Activated B cell treated with CpG ODN at 0.5 μM for 24 hours (primary cell): Measurements from ENCODE around the gene SELE. TPM values are rescaled to one million over a fixed set of nuclear protein-coding genes. Genes with fewer than 3 reads are reported as not detected.

Experiments
- ATAC-seq: fragments of 200-7000 bp; cut with Tn5 transposase; one replicate; pipeline ENCODE4 v1.10.0; 2021; ENCODE audit warnings: low read depth, mild to moderate bottlenecking, moderate library complexity
- CTCF ChIA-PET: fragments of 350-600 bp; sonication (Branson Sonifier 250); formaldehyde crosslinking; loops from one replicate; lab custom pipeline; 2021; ENCODE audit warnings: antibody characterized with exemption; lab: Charles Lee
- POLR2A ChIA-PET: fragments of 350-600 bp; sonication (Branson Sonifier 250); formaldehyde crosslinking; loops from one replicate; lab custom pipeline; 2021; ENCODE audit warnings: antibody characterized with exemption; lab: Charles Lee
- DNase-seq: peaks from one replicate; pipeline ENCODE4 v3.0.0; 2022
- H3K27ac Mint-ChIP-seq: one replicate; pipeline ENCODE4 v1.8.0; 2020; ENCODE audit warnings: mixed read lengths
- H3K27me3 Mint-ChIP-seq: one replicate; pipeline ENCODE4 v1.8.0; 2021; ENCODE audit warnings: mixed read lengths
- H3K36me3 Mint-ChIP-seq: one replicate; pipeline ENCODE4 v1.8.0; 2021; ENCODE audit warnings: low read depth, mixed read lengths
- H3K4me1 Mint-ChIP-seq: one replicate; pipeline ENCODE4 v1.8.0; 2021; ENCODE audit warnings: mixed read lengths
- H3K4me3 Mint-ChIP-seq: one replicate; pipeline ENCODE4 v1.8.0; 2020; ENCODE audit warnings: mild to moderate bottlenecking, mixed read lengths
- H3K9me3 Mint-ChIP-seq: one replicate; pipeline ENCODE4 v1.8.0; 2020; ENCODE audit warnings: mixed read lengths
- intact Hi-C: fragments of 100-400 bp; cut with micrococcal nuclease; formaldehyde crosslinking; loops from one replicate; pipeline ENCODE4 v1.15.1; 2024
- total RNA-seq: library from RNA; stranded (reverse); gene quantifications from 2 replicates; pipeline ENCODE4 v1.2.3, GENCODE V29; 2022
- TF ChIP-seq, protein P1 (sequence below): fragments of 200-600 bp; IDR thresholded peaks from one replicate; pipeline ENCODE4 v1.8.0; 2022; ENCODE audit warnings: antibody characterized with exemption, mild to moderate bottlenecking

Gene SELE
- total RNA-seq, 1 donor from 2014 or later: not detected

GRCh38 chr1:169739980-169740379 lies 6.1 kb upstream of the SELE start:
- H3K9me3 Mint-ChIP-seq: no peaks in the 10 kb centered on the region
- TF ChIP-seq, protein P1, sequence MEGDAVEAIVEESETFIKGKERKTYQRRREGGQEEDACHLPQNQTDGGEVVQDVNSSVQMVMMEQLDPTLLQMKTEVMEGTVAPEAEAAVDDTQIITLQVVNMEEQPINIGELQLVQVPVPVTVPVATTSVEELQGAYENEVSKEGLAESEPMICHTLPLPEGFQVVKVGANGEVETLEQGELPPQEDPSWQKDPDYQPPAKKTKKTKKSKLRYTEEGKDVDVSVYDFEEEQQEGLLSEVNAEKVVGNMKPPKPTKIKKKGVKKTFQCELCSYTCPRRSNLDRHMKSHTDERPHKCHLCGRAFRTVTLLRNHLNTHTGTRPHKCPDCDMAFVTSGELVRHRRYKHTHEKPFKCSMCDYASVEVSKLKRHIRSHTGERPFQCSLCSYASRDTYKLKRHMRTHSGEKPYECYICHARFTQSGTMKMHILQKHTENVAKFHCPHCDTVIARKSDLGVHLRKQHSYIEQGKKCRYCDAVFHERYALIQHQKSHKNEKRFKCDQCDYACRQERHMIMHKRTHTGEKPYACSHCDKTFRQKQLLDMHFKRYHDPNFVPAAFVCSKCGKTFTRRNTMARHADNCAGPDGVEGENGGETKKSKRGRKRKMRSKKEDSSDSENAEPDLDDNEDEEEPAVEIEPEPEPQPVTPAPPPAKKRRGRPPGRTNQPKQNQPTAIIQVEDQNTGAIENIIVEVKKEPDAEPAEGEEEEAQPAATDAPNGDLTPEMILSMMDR: no peak
- DNase-seq (no peak), ATAC-seq (no peak)
- no peak overlapping the region for H3K27ac Mint-ChIP-seq
- POLR2A ChIA-PET: no interaction called here
- no peaks in the 10 kb centered on the region for H3K4me1 Mint-ChIP-seq
- peaks cover 14% of the 10 kb centered on the region for H3K27me3 Mint-ChIP-seq
- intact Hi-C loops: no loop called here
- no peak overlapping the region for H3K4me3 Mint-ChIP-seq
- H3K36me3 Mint-ChIP-seq: no peaks in the 10 kb centered on the region
- CTCF ChIA-PET: interaction anchor here (1.4 kb wide), 1 partner anchor 13 kb away, joined by 3 read pairs; no protein-coding TSS in a partner anchor

DNA sequence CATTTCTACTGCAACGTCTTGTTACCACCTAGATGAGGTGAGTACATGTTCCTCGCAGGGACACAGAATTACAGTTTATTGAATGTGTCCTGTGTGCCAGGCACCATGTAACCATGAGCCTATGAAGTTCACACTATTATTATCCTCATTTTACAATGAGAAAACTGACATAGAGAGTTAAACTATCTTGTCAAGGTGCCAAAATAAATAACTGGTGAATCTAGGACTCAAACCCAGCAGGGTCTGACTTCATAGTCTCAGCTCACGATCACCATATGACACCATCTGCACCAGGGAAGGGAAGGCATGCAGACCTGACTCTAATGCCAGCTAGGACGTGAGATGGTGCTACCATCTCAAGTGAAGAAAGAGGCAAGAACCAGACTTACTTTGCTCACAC lies 2.4 kb downstream of the SELE start:
- ATAC-seq (no peak), DNase-seq (no peak)
- CTCF ChIA-PET: no interaction called here
- Mint-ChIP-seq H3K27me3 (peaks cover 18% of the 10 kb centered on the region), H3K9me3 (no peaks in the 10 kb centered on the region), H3K4me3 (no peak overlapping the region), H3K27ac (no peak overlapping the region), H3K36me3 (no peaks in the 10 kb centered on the region), H3K4me1 (no peaks in the 10 kb centered on the region)
- TF ChIP-seq, protein P1: no peak
- POLR2A ChIA-PET: no interaction called here
- intact Hi-C loops: no loop called here

DNA sequence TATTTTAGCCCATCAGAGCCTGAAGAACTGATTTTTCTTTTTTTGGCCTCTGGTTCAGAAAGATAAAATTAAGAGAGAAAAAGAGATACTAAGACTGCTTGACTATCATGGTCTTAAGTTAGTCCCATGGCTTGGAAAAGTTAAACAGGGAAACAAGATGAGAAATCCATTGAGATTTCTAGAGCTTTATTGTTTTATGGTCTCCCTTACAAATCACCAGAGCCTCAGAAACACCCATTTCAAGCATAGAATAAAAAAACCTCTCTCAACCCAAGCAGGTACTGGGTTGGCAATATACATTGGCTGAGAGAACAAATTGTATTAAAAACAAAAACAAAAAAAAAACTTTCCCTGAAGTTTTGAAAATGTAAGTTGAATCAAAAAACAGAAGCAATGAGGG lies 3.9 kb downstream of the SELE start:
- no peak overlapping the region for H3K4me3 Mint-ChIP-seq
- peaks cover 16% of the 10 kb centered on the region for H3K27me3 Mint-ChIP-seq
- intact Hi-C loops: no loop called here
- DNase-seq (no peak), ATAC-seq (no peak)
- H3K9me3 Mint-ChIP-seq: no peaks in the 10 kb centered on the region
- H3K4me1 Mint-ChIP-seq: no peaks in the 10 kb centered on the region
- H3K36me3 Mint-ChIP-seq: no peaks in the 10 kb centered on the region
- CTCF ChIA-PET: interaction anchor here (1.0 kb wide), 1 partner anchor 179 kb away, joined by 4 read pairs; no protein-coding TSS in a partner anchor
- no peak overlapping the region for H3K27ac Mint-ChIP-seq
- TF ChIP-seq, protein P1: no peak
- POLR2A ChIA-PET: no interaction called here

DNA sequence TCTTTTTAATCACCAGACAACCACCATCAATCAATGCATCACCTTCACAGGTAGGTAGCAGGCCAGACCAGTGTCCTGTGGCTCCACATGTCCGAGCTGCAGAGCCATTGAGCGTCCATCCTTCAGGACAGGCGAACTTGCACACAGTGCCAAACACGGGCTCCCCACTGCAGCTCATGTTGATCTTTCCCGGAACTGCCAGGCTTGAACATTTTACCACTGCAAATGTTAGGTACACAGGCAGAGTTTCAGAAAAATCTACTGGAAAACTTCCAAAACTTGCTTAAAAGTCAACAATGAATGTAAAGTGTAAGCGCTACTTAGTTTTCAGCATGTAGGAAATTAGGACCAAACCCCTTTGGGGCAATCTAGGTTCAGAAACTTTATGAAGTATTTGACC lies 6.6 kb downstream of the SELE start:
- ATAC-seq (no peak), DNase-seq (no peak)
- ChIA-PET CTCF (interaction anchor here (1.0 kb wide), 1 partner anchor 12 kb away, joined by 3 read pairs; no protein-coding TSS in a partner anchor), POLR2A (no interaction called here)
- Mint-ChIP-seq H3K4me1 (no peaks in the 10 kb centered on the region), H3K27me3 (peaks cover 11% of the 10 kb centered on the region), H3K36me3 (no peaks in the 10 kb centered on the region), H3K4me3 (no peak overlapping the region), H3K27ac (no peak overlapping the region), H3K9me3 (no peaks in the 10 kb centered on the region)
- TF ChIP-seq, protein P1: no peak
- intact Hi-C loops: no loop called here

DNA sequence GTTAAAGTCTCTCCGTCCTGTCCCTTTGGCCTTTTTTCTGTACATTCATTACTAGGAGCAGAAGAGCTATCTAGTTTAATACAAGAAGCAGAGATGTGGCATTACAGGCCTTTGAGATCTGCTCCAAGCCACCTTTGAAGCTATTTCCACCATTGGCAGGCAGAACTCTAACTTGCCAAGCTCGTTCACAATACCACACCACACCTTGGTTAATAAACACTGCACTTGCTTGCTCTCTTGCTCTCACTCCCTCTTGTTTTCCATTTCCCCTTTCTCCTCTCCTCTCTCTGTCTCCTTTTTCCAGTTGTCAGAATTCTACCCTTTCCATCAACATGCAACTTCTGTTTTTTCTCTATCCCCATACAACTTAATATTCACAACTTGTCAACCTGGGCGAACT lies 7.0 kb downstream of the SELE start:
- CTCF ChIA-PET: interaction anchor here (0.8 to 1.0 kb wide), 2 partner anchors 12 to 13 kb away, joined by 3 read pairs; no protein-coding TSS in a partner anchor
- Mint-ChIP-seq H3K36me3 (no peaks in the 10 kb centered on the region), H3K9me3 (no peaks in the 10 kb centered on the region), H3K4me3 (no peak overlapping the region), H3K4me1 (no peaks in the 10 kb centered on the region), H3K27me3 (peaks cover 10% of the 10 kb centered on the region), H3K27ac (no peak overlapping the region)
- POLR2A ChIA-PET: no interaction called here
- ATAC-seq (no peak), DNase-seq (no peak)
- intact Hi-C loops: no loop called here
- TF ChIP-seq, protein P1: no peak
